Pulmonary artery endothelial cell (primary cell): Measurements from ENCODE around the gene ZFPM1. TPM values are rescaled to one million over a fixed set of nuclear protein-coding genes. Genes with fewer than 3 reads are reported as not detected.

ENCODE experiments used
- DNase-seq: peaks from one replicate; pipeline ENCODE4 v3.0.0-alpha.2; 2011; ENCODE audit warnings: low read depth, low spot score
- total RNA-seq: library from RNA; depleted of rRNA; stranded (reverse); fragments of >200 nt; gene quantifications from 2 replicates; pipeline ENCODE4 v1.2.3, GENCODE V29; 2014

Gene ZFPM1
- total RNA-seq, 1 donor from 2014 or later, result 2.0 TPM

- DNase-seq, result no peak
Measured at GRCh38 chr16:88417684-88418476, 35.2 kb upstream of the ZFPM1 start.

- no peak for DNase-seq
Measured at GRCh38 chr16:88418869-88419268, 34.2 kb upstream of the ZFPM1 start.

- no peak for DNase-seq
Measured at GRCh38 chr16:88419790-88420189, 33.3 kb upstream of the ZFPM1 start.

GRCh38 chr16:88420496-88420895, 32.6 kb upstream of the ZFPM1 start:
- DNase-seq, result no peak

GRCh38 chr16:88421301-88421700, 31.8 kb upstream of the ZFPM1 start:
- no peak for DNase-seq

- no peak for DNase-seq
Measured at GRCh38 chr16:88421871-88422433, 31.1 kb upstream of the ZFPM1 start.

- no peak for DNase-seq
Measured at GRCh38 chr16:88422733-88423447, 30.2 kb upstream of the ZFPM1 start.

- no peak for DNase-seq
Measured at GRCh38 chr16:88423448-88423850, 29.6 kb upstream of the ZFPM1 start.

- DNase-seq, result no peak
Measured at GRCh38 chr16:88424587-88425235, 28.4 kb upstream of the ZFPM1 start.

- DNase-seq, result no peak
Measured at GRCh38 chr16:88426018-88426417, 27.1 kb upstream of the ZFPM1 start.

GRCh38 chr16:88427376-88427775, 25.7 kb upstream of the ZFPM1 start:
- DNase-seq, result no peak

GRCh38 chr16:88428156-88428555, 24.9 kb upstream of the ZFPM1 start:
- DNase-seq, result no peak

GRCh38 chr16:88428616-88429386, 24.3 kb upstream of the ZFPM1 start:
- no peak for DNase-seq

GRCh38 chr16:88429387-88430184, 23.5 kb upstream of the ZFPM1 start:
- no peak for DNase-seq

- no peak for DNase-seq
Measured at GRCh38 chr16:88430185-88430523, 22.9 kb upstream of the ZFPM1 start.

GRCh38 chr16:88430524-88431446, 22.3 kb upstream of the ZFPM1 start:
- DNase-seq, result no peak

- DNase-seq, result no peak
Measured at GRCh38 chr16:88431651-88432050, 21.4 kb upstream of the ZFPM1 start.

GRCh38 chr16:88432174-88432573, 20.9 kb upstream of the ZFPM1 start:
- DNase-seq, result no peak

GRCh38 chr16:88432753-88433152, 20.3 kb upstream of the ZFPM1 start:
- no peak for DNase-seq
